ENCODE measurements around the gene RAPH1. TPM values are rescaled to one million over a fixed set of nuclear protein-coding genes. Genes with fewer than 3 reads are reported as not detected.

RAPH1 gene
- total and polyA plus RNA-seq, 9 of the 15 experiments (the other 6 are each of a cell fraction or from before 2014, with no cell fraction given): 0.07 to 0.71 (median 0.27) TPM

DNA sequence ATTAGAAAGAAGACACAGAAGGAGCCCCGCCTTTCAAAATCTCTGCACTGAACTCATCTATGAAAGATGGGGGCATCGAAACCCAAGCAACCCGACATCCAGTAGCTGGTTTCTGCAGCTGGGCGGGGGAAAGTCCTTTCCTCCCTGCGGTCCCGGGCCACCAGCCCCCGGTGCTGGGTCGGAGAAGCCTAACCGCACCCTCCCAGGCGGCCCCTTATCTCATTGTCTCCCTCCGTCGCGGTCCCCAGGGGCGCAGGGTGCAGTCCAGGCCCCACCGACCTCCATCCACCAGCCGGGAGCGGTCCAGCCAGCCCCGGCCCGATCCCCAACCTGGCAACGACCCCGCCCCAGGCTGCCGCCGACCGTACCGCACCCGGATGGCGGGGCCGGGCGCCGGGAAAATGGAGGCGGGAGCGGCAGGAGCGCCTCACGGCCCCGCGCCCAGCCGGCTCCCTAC lies 452 bp downstream of the RAPH1 start (continued):
- TF ChIP-seq, protein P1, sequence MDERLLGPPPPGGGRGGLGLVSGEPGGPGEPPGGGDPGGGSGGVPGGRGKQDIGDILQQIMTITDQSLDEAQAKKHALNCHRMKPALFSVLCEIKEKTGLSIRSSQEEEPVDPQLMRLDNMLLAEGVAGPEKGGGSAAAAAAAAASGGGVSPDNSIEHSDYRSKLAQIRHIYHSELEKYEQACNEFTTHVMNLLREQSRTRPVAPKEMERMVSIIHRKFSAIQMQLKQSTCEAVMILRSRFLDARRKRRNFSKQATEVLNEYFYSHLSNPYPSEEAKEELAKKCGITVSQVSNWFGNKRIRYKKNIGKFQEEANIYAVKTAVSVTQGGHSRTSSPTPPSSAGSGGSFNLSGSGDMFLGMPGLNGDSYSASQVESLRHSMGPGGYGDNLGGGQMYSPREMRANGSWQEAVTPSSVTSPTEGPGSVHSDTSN (CRISPR knock-in tag; IDR thresholded peaks at IDR 0.05; ENCODE audit: low read depth): no peak
- TF ChIP-seq, protein P1 (tag; conservative IDR thresholded peaks at IDR 0.05; ENCODE audit: low read depth): no peak
- TF ChIP-seq YY1 (IDR thresholded peaks at IDR 0.05; ENCODE audit: borderline replicate concordance in 1 of 3, control insufficient read depth in 1 of 3, extremely low read depth in 1 of 3, insufficient read depth in 3 of 3, insufficient read length in 1 of 3, insufficient replicate concordance in 2 of 3, low read depth in 1 of 3, low read length in 2 of 3) (peak in 1 of 3 experiments; percentile 13), TGIF2 (CRISPR knock-in tag; IDR thresholded peaks at IDR 0.05) (no peak), POLR2AphosphoS2 (IDR thresholded peaks at IDR 0.05; ENCODE audit: low read length) (no peak), NR2F6 (CRISPR knock-in tag; IDR thresholded peaks at IDR 0.05) (no peak), CTBP1 (IDR thresholded peaks at IDR 0.05; ENCODE audit: borderline replicate concordance) (peak; percentile 35), SAFB2 (IDR thresholded peaks at IDR 0.05; ENCODE audit: borderline replicate concordance, low read depth, low read length, severe bottlenecking) (no peak), ZFP36 (IDR thresholded peaks at IDR 0.05; ENCODE audit: low read depth, low read length, partially characterized antibody) (no peak), KLF6 (CRISPR knock-in tag; IDR thresholded peaks at IDR 0.05; ENCODE audit: borderline replicate concordance) (no peak), ZNF12 (CRISPR knock-in tag; IDR thresholded peaks at IDR 0.05) (no peak), ZNF184 (CRISPR knock-in tag; IDR thresholded peaks at IDR 0.05) (no peak), MTA3 (IDR thresholded peaks at IDR 0.05; ENCODE audit: borderline replicate concordance) (no peak)
- TF ChIP-seq, protein P2, sequence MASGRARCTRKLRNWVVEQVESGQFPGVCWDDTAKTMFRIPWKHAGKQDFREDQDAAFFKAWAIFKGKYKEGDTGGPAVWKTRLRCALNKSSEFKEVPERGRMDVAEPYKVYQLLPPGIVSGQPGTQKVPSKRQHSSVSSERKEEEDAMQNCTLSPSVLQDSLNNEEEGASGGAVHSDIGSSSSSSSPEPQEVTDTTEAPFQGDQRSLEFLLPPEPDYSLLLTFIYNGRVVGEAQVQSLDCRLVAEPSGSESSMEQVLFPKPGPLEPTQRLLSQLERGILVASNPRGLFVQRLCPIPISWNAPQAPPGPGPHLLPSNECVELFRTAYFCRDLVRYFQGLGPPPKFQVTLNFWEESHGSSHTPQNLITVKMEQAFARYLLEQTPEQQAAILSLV (tag; IDR thresholded peaks at IDR 0.05): no peak
- TF ChIP-seq, protein P3, sequence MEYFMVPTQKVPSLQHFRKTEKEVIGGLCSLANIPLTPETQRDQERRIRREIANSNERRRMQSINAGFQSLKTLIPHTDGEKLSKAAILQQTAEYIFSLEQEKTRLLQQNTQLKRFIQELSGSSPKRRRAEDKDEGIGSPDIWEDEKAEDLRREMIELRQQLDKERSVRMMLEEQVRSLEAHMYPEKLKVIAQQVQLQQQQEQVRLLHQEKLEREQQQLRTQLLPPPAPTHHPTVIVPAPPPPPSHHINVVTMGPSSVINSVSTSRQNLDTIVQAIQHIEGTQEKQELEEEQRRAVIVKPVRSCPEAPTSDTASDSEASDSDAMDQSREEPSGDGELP (CRISPR knock-in tag; IDR thresholded peaks at IDR 0.05; ENCODE audit: borderline replicate concordance): 0 out of 2 replicates have a peak, but pooled peaks have one; percentile 2
- TF ChIP-seq, protein P4, sequence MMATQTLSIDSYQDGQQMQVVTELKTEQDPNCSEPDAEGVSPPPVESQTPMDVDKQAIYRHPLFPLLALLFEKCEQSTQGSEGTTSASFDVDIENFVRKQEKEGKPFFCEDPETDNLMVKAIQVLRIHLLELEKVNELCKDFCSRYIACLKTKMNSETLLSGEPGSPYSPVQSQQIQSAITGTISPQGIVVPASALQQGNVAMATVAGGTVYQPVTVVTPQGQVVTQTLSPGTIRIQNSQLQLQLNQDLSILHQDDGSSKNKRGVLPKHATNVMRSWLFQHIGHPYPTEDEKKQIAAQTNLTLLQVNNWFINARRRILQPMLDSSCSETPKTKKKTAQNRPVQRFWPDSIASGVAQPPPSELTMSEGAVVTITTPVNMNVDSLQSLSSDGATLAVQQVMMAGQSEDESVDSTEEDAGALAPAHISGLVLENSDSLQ (IDR thresholded peaks at IDR 0.05): no peak

Data from K562 (cell line).